Muscle of back (tissue), 13 donors: ENCODE results near the gene ZNF605. TPM values are rescaled to one million over a fixed set of nuclear protein-coding genes. Genes with fewer than 3 reads are reported as not detected.
"Not testable (repeated sequence)": the region's sequence is repeated elsewhere in the genome, so short reads cannot be mapped to it uniquely, and the experiment has no call there.

Source experiments
- DNase-seq, 3 donors: peaks; one replicate each; pipeline versions ENCODE4 v3.0.0 to v3.0.0-alpha.2; 2013
- long read RNA-seq, 9 donors: transcript quantifications; one replicate each; lab custom pipeline, GENCODE V29; 2026
- polyA plus RNA-seq, 10 donors: library from polyadenylated mRNA; unstranded; fragments of 120-200 nt; gene quantifications; one replicate each; pipeline ENCODE4 v1.2.1, GENCODE V29; 2013; ENCODE audit not compliant: insufficient read length in 10 of 10

Gene ZNF605
- 10 to 100 TPM in 8 of 10 donors, 1 to 10 TPM in 2; 8.9 to 18.7 (median 12.5) TPM for polyA plus RNA-seq
- long read RNA-seq, donor 1 = 0 reads
- long read RNA-seq, donor 2 = 0 reads
- long read RNA-seq, donor 3 = 0 reads
- long read RNA-seq, donor 4, full-length matches to known transcripts = 3 of 3 reads
- long read RNA-seq, donor 4, partial matches to known transcripts = 0 of 3 reads
- long read RNA-seq, donor 4, other reads (novel, unspliced or antisense) = 0 of 3 reads
- long read RNA-seq, donor 5, partial matches to known transcripts = 0 of 1 reads
- long read RNA-seq, donor 5, other reads (novel, unspliced or antisense) = 0 of 1 reads
- long read RNA-seq, donor 6 = 0 reads
- long read RNA-seq, donor 7, partial matches to known transcripts = 0 of 2 reads
- long read RNA-seq, donor 7, other reads (novel, unspliced or antisense) = 0 of 2 reads
- long read RNA-seq, donor 8, partial matches to known transcripts = 0 of 2 reads
- long read RNA-seq, donor 8, other reads (novel, unspliced or antisense) = 0 of 2 reads
- long read RNA-seq, donor 9 = 0 reads

- peak; percentile 92 to 98 (median 96) for DNase-seq
Observed at GRCh38 chr12:132956011-132956788, at the start of gene ZNF605. Gene ZNF605, minus strand, starts transcription at chr12:132956306. Its CDS starts 10,671 bp downstream, at chr12:132945635.

DNA sequence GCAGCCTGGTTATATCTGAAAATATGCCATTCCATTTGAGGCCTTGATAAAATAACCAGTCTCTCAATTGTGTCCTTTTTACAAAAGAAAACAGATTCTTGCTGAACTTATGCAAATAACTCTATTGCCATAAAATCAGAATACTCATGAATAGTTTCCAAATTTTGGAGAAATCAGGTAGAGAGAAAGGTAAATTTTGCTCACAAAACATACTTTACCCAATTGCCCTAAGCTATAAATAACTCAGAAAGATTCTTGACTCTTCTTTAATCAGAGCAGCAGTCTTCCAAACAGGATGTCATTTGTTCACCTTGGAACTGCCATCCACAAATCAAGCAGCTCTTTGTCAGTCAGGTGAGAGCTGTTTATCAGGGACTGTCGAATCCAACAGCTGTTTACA, 42.6 kb upstream of the ZNF605 start:
- no peak for DNase-seq

DNA sequence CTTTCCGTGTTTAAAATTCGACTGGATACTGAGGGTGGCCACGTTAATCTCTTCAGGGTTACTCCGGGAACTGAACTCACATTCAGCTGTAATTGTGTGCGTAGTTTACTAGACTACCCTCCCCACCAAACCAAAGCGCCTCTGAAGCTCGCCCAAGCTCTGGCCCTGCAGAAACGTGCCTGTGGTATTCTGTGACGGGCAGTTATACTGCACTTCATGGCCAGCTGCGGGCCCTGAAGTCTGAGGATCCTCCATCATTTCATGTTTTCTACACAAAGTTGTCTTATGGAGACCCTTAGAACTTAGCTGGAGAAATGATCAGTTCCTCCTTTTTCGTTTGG, 30.7 kb upstream of the ZNF605 start:
- DNase-seq = no peak

DNA sequence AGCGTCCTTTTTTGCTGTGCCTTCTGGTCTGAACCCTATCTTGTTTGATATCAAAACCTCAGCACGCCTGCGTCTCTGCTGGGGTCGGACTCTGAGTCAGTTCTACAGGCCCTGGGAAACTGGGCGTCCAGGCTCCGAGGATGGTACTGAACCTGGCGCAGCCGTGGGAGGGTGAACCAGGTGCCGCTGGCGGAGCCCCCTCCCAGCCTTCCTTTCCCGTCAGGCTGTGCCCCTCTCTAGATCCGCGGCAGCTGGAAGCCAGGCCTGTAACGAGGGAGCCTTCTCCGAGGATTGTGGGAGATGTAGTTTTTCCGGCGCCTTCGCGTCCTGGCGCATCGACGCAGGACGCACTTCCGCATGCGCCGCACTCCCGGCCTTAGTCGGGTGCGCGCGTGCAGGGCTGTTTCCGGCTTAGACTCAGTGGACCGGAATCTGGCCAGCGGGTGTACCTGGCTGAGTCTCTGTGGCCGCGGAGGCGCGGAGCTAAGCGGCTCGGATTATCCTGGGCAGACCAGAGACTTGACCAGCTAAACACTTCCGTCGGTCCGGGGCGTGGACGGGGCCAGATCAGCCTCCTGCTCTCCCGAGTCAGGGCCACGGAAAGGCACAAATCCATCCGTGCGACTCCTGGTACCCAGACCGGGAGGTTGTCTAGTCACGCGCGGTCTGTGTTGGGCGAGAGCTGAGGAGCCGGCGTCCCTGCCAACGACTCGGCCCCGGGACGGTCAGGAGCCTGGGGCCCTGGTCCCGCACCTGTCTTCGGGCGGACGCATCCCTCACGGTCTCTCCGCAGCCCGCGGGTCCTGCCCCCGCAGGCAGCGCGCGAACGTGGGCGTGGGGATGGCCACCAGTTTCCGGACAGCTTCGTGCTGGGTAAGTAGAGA, 30.1 kb upstream of the ZNF605 start, which contains the start of gene ZNF26:
Gene ZNF26, plus strand, starts transcription at position 367 of the 884 bp plus-strand sequence. Its CDS starts 474 bp downstream, at position 841.
- DNase-seq = peak; percentile 95 to 99 (median 96)

DNA sequence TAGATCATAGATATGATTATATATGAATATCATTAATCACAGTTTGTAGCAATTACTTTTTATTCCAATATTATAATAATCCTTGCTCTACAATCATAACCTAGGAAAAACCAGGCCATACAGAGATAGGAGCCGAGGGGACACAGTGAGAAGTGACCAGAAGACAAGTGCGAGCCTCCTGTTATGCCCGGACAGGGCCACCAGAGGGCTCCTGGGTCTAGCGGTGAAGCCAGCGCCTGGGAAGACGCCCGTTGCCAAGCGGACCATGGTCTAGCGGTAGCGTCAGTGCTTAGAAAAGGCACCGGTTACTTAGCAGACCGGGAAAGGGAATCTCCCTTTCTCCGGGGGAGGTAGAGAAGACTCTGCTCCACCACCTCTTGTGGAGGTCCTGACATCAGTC, 20.8 kb upstream of the ZNF605 start:
- DNase-seq = not testable (repeated sequence)

- DNase-seq = no peak
Observed at GRCh38 chr12:132972374-132972773, 16.3 kb upstream of the ZNF605 start.

DNA sequence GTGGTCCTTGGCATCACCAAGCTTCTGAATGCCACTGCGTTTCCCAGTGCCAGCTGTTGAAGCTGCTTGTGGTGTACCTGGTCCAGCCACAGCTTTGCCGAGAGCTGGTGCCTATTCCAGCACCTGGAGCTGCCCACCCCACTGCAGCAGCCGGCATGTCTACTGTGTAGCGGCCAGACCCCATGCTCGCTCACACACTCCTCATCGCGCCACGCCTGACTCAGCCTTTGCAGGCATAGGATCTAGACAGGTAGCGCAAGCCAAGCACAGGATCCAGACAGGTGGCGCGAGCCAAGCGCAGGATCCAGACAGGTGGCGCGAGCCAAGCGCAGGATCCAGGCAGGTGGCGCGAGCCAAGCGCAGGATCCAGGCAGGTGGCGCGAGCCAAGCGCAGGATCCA, 11.6 kb upstream of the ZNF605 start:
- DNase-seq = no peak

DNA sequence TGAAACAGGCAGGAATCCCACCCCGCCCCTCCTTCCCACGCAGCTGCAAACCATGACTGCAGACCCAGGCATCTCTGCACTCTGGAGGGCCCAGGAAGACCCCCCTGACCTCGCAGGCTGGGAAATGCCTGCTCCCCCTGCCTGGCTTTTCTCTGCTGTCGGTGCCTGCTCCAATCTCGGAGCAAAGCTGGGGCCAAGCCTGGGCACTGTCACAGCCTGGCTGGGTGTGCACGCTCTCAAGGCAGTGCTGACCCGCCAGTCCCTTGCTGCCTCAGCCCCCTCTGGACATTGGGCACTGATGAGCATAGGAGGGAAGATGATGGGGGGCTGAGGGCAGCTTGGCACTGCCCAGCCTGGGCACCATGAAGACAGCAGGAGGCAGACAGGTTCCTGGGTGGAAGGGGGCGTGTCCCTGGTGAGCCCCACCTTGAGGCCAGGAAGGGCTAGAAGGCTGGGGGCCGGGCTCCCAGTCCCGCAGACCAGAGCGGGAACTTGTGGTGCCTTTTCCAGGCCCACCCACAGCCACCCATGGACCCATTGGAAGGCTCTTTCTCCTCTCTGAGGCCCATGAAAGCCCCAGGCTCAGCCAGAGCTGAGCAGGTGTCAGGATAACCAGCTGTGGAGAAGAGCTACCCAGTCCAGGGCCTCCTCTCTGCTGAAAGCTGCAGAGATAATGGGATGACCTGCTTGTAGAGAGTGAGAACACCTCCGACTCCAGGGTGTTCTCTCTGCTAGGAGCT, 10.7 kb upstream of the ZNF605 start:
- DNase-seq = no peak

- no peak for DNase-seq
Observed at GRCh38 chr12:132965796-132966195, 9.7 kb upstream of the ZNF605 start.

DNA sequence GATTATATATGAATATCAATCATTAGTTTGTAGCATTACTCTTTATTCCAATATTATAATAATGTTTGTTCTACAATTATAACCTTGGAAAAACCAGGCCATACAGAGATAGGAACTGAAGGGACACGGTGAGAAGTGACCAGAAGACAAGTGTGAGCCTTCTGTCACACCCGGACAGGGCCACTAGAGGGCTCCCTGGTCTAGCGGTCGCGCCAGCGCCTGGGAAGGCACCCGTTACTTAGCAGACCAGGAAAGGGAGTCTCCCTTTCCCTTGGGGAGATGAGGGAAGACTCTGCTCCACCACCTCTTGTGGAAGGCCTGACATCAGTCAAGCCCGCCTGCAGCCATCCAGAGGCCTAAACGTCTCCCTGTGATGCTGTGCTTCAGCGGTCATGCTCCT, 7.8 kb upstream of the ZNF605 start:
- not testable (repeated sequence) for DNase-seq

DNA sequence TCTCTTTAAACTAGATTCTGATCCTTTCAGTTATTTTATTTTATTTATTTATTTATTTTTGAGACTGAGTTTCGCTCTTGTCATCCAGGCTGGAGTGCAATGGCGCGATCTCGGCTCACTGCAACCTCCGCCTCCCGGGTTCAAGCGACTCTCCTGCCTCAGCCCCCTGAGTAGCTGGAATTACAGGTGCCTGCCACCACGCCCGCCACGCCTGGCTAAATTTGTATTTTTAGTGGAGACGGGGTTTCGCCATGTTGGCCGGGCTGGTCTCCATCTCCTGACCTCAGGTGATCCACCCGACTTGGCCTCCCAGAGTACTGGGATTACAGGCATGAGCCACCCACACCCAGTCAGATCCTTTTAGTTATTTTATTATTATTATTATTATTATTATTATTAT, 5.7 kb upstream of the ZNF605 start:
- DNase-seq = not testable (repeated sequence)

DNA sequence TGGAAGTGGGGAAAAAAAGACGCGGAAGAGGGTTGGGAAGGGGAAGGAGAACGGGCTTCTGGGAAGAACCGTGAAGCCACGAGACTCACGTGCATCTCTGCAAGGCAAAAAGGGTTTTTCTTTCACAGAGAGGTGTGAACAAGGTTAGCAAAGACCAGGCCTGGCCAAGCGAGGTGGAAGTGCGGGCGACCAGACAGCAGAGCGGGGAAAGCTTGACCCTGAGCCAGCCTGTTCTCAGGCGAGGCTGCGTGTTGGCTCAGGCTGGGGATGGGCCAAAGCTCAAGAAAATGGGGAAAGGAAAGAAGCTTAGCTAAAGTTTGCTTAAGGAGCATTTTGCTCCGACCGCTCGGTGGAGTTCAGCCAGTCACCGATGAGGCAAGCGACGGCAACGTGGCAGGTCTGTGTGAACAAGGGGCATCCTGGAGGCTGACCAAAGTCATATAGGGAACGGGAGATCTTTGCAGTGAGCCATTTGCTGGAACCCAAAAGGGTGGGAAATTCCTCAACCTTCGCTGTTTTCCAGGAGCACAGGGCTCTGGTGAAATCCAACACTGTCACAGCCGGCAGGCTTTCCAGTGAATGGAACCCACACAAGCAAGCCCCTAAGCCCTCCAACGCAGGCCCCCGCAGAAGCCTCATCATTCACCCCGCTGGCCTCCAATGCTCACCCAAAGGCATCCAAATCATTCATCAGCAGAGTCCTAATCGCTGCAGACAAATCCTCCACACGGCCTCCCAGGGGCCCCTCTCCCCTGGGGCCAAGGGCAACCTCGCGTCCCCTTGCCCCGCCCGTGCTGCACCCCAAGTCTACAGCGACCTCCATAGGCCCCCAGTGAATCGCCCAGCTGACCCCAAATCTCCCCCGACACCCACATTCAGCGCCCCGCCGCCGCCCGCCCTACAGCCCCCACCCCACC, 754 bp downstream of the ZNF605 start:
- DNase-seq = peak; percentile 53 to 88 (median 74)

- peak in 1 of 3 donors; percentile 2 for DNase-seq
Observed at GRCh38 chr12:132954471-132955048, 1.5 kb downstream of the ZNF605 start.

GRCh38 chr12:132953771-132954170, 2.3 kb downstream of the ZNF605 start:
- DNase-seq = no peak

GRCh38 chr12:132953163-132953425, 3.0 kb downstream of the ZNF605 start:
- DNase-seq = no peak

- no peak for DNase-seq
Observed at GRCh38 chr12:132952371-132953162, 3.5 kb downstream of the ZNF605 start.

- no peak for DNase-seq
Observed at GRCh38 chr12:132951649-132952048, 4.5 kb downstream of the ZNF605 start.

GRCh38 chr12:132950844-132951535, 5.1 kb downstream of the ZNF605 start:
- DNase-seq = no peak
